SK-N-SH (cell line): ENCODE data around the gene ANXA11. TPM values are rescaled to one million over a fixed set of nuclear protein-coding genes. Genes with fewer than 3 reads are reported as not detected.

Experiments used
- CTCF ChIA-PET: fragments of 300-600, 350-600 bp; formaldehyde crosslinking; extraction: SDS; loops from one replicate; lab custom pipeline; 2021; lab: Yijun Ruan, JAX
- POLR2A ChIA-PET: fragments of 350-600 bp; sonication (Branson Sonifier 250); formaldehyde crosslinking; extraction: SDS; loops from one replicate; lab custom pipeline; 2020; ENCODE audit warnings: antibody characterized with exemption, inconsistent platforms; lab: Yijun Ruan, JAX
- DNase-seq: peaks from one replicate; pipeline ENCODE4 v3.0.0; 2012
- H2AFZ ChIP-seq: fragments of 200-600 bp; sonication (generic); 2 replicates; pipeline ENCODE4 v1.8.1; 2016; ENCODE audit warnings: antibody characterized with exemption, mild to moderate bottlenecking, low read depth
- H3F3A ChIP-seq: fragments of 200-600 bp; sonication (generic); replicated peaks from 2 replicates; pipeline ENCODE3; 2016; ENCODE audit warnings: antibody characterized with exemption, mild to moderate bottlenecking; ENCODE audit not compliant: insufficient read depth
- H3K27ac ChIP-seq, 2 experiments: fragments of 200-500 bp in 1 of 2; fragments of 200-600 bp in 1 of 2; sonication (Bioruptor generic) in 1 of 2; sonication (generic), shearing (Covaris generic) in 1 of 2; 2 replicates each; pipeline versions ENCODE4 v1.5.1 to v1.6.1; 2014 to 2016; ENCODE audit warnings: low read depth in 2 of 2, inconsistent platforms in 1 of 2, low read length in 1 of 2, mild to moderate bottlenecking in 1 of 2, mixed read lengths in 1 of 2
- H3K27me3 ChIP-seq: fragments of 200-600 bp; sonication (generic), shearing (Covaris generic); 2 replicates; pipeline ENCODE4 v1.6.1; 2016; ENCODE audit warnings: mixed run types; ENCODE audit not compliant: insufficient read depth
- H3K36me3 ChIP-seq, 2 experiments: fragments of 200-500 bp in 1 of 2; fragments of 200-600 bp in 1 of 2; sonication (Bioruptor generic) in 1 of 2; sonication (generic) in 1 of 2; replicated peaks in 1 of 2; 2 replicates each; pipeline versions ENCODE3 to v1.5.1; 2014 to 2016; ENCODE audit warnings: low read length in 1 of 2, mild to moderate bottlenecking in 1 of 2; ENCODE audit not compliant: insufficient read depth in 2 of 2, control insufficient read depth in 1 of 2
- H3K4me1 ChIP-seq, 2 experiments: fragments of 200-500 bp in 1 of 2; fragments of 200-600 bp in 1 of 2; sonication (Bioruptor generic) in 1 of 2; sonication (generic), shearing (Covaris generic) in 1 of 2; 2 replicates each; pipeline versions ENCODE4 v1.5.1 to v1.6.1; 2014 to 2016; ENCODE audit warnings: low read depth in 1 of 2, low read length in 1 of 2, mixed run types in 1 of 2; ENCODE audit not compliant: insufficient read depth in 2 of 2, control insufficient read depth in 1 of 2
- H3K4me2 ChIP-seq: fragments of 200-600 bp; sonication (generic), shearing (Covaris generic); 2 replicates; pipeline ENCODE4 v1.6.1; 2017; ENCODE audit warnings: mixed run types
- H3K4me3 ChIP-seq, 2 experiments: fragments of 200-500 bp in 1 of 2; fragments of 200-600 bp in 1 of 2; sonication (Bioruptor generic) in 1 of 2; sonication (generic), shearing (Covaris generic) in 1 of 2; 2 replicates each; pipeline versions ENCODE4 v1.5.1 to v1.8.1; 2014 to 2016; ENCODE audit warnings: low read depth in 2 of 2, inconsistent platforms in 1 of 2, low read length in 1 of 2, mild to moderate bottlenecking in 1 of 2, mixed read lengths in 1 of 2, moderate library complexity in 1 of 2
- H3K79me2 ChIP-seq: fragments of 200-600 bp; sonication (generic); 2 replicates; pipeline ENCODE4 v1.8.1; 2017; ENCODE audit warnings: mild to moderate bottlenecking; ENCODE audit not compliant: insufficient read depth
- H3K9ac ChIP-seq: fragments of 200-600 bp; sonication (generic); 2 replicates; pipeline ENCODE4 v1.6.1; 2017; ENCODE audit warnings: mixed run types
- H3K9me2 ChIP-seq: fragments of 200-600 bp; sonication (generic); 2 replicates; pipeline ENCODE4 v1.6.1; 2017; ENCODE audit warnings: mixed run types
- H3K9me3 ChIP-seq: fragments of 200-600 bp; sonication (generic); 2 replicates; pipeline ENCODE4 v1.6.1; 2017; ENCODE audit warnings: mixed run types, mild to moderate bottlenecking, moderate library complexity
- H4K20me1 ChIP-seq: fragments of 200-600 bp; sonication (generic); 2 replicates; pipeline ENCODE4 v1.6.1; 2017; ENCODE audit warnings: mild to moderate bottlenecking, mixed run types; ENCODE audit not compliant: insufficient read depth
- CHD2 ChIP-seq: fragments of 150-350 bp; IDR thresholded peaks from 2 replicates; pipeline ENCODE4 v1.6.1; 2018; ENCODE audit warnings: low read length; ENCODE audit not compliant: partially characterized antibody
- ELF1 ChIP-seq: IDR thresholded peaks from 2 replicates; pipeline ENCODE4 v1.4.0; 2012
- EZH2phosphoT487 ChIP-seq: fragments of 200-600 bp; sonication (generic); IDR thresholded peaks from 2 replicates; pipeline ENCODE4 v1.6.1; 2017; ENCODE audit warnings: low read depth, mixed run types, mild to moderate bottlenecking, antibody characterized with exemption, moderate library complexity, borderline replicate concordance
- FOSL2 ChIP-seq: IDR thresholded peaks from 2 replicates; pipeline ENCODE4 v1.4.0; 2012; ENCODE audit warnings: low read depth, mild to moderate bottlenecking, moderate library complexity, borderline replicate concordance
- FOXJ3 ChIP-seq: sonication (generic); formaldehyde crosslinking; IDR thresholded peaks from 2 replicates; pipeline ENCODE4 v1.5.1; 2020; ENCODE audit warnings: mild to moderate bottlenecking, missing genetic modification reagents
- GABPA ChIP-seq: IDR thresholded peaks from 2 replicates; pipeline ENCODE4 v1.4.0; 2012; ENCODE audit warnings: low read depth, mild to moderate bottlenecking
- GATA2 ChIP-seq: sonication (generic); formaldehyde crosslinking; IDR thresholded peaks from 2 replicates; pipeline ENCODE4 v1.5.0; 2020; ENCODE audit warnings: mild to moderate bottlenecking, missing genetic modification reagents
- JUND ChIP-seq: IDR thresholded peaks from 2 replicates; pipeline ENCODE4 v1.4.0; 2012
- MEF2A ChIP-seq: IDR thresholded peaks from 2 replicates; pipeline ENCODE4 v1.4.0; 2012; ENCODE audit warnings: low read depth, borderline replicate concordance
- MXI1 ChIP-seq: IDR thresholded peaks from 2 replicates; pipeline ENCODE4 v1.6.1; 2012; ENCODE audit warnings: mild to moderate bottlenecking, low read depth, low read length, improper control_type of control experiment
- NFIC ChIP-seq: IDR thresholded peaks from 2 replicates; pipeline ENCODE4 v1.4.0; 2012; ENCODE audit warnings: borderline replicate concordance
- POLR2AphosphoS5 ChIP-seq: IDR thresholded peaks from 2 replicates; pipeline ENCODE4 v1.6.1; 2012; ENCODE audit warnings: low read depth, low read length
- RAD21 ChIP-seq: IDR thresholded peaks from 2 replicates; pipeline ENCODE4 v1.6.1; 2012; ENCODE audit warnings: mild to moderate bottlenecking, low read length
- RCOR1 ChIP-seq: fragments of 150-350 bp; IDR thresholded peaks from 2 replicates; pipeline ENCODE4 v1.6.1; 2017; ENCODE audit warnings: antibody characterized with exemption, low read length
- RFX5 ChIP-seq: IDR thresholded peaks from 2 replicates; pipeline ENCODE4 v1.6.1; 2012; ENCODE audit warnings: mild to moderate bottlenecking, improper control_type of control experiment, low read length
- RXRA ChIP-seq: IDR thresholded peaks from 2 replicates; pipeline ENCODE4 v1.4.0; 2012; ENCODE audit warnings: low read depth, mild to moderate bottlenecking, borderline replicate concordance
- SIN3A ChIP-seq: IDR thresholded peaks from 2 replicates; pipeline ENCODE4 v1.6.1; 2012; ENCODE audit warnings: low read depth, mild to moderate bottlenecking, low read length, moderate library complexity, borderline replicate concordance
- SMC3 ChIP-seq: IDR thresholded peaks from 2 replicates; pipeline ENCODE4 v1.6.1; 2012; ENCODE audit warnings: low read depth, low read length, improper control_type of control experiment
- TEAD4 ChIP-seq: IDR thresholded peaks from 2 replicates; pipeline ENCODE4 v1.4.0; 2012; ENCODE audit warnings: mild to moderate bottlenecking, borderline replicate concordance; ENCODE audit not compliant: insufficient read depth
- WGBS: methylation state at CpG from one replicate; pipeline ENCODE4 v1.1.6; 2017; ENCODE audit warnings: low lambda C conversion rate; 5-methylcytosine and 5-hydroxymethylcytosine counted together
- polyA plus RNA-seq, 3 experiments: library from polyadenylated mRNA; depleted of rRNA; stranded (reverse); fragments of >200 nt; gene quantifications; 2 replicates each; pipeline ENCODE4 v1.2.3, GENCODE V29; 2012
- TF ChIP-seq, protein P1 (sequence below): IDR thresholded peaks from 2 replicates; pipeline ENCODE4; 2012
- TF ChIP-seq, protein P2 (sequence below): fragments of 150-350 bp; IDR thresholded peaks from 2 replicates; pipeline ENCODE4 v1.6.1; 2016; ENCODE audit warnings: mild to moderate bottlenecking, low read depth, low read length
- TF ChIP-seq, protein P3 (sequence below): IDR thresholded peaks from 2 replicates; pipeline ENCODE4 v1.4.0; 2012; ENCODE audit warnings: low read depth
- TF ChIP-seq, protein P4 (sequence below): fragments of 150-350 bp; IDR thresholded peaks from 2 replicates; pipeline ENCODE4 v1.6.1; 2017; ENCODE audit warnings: antibody characterized with exemption, low read length, low read depth, borderline replicate concordance
- TF ChIP-seq, protein P5 (sequence below): IDR thresholded peaks from 2 replicates; pipeline ENCODE4 v1.4.0; 2012; ENCODE audit warnings: low read depth, borderline replicate concordance

ANXA11 gene
- polyA plus RNA-seq, 1 of the 3 experiments (the other 2 are of a cell fraction): 53.6 TPM

DNA sequence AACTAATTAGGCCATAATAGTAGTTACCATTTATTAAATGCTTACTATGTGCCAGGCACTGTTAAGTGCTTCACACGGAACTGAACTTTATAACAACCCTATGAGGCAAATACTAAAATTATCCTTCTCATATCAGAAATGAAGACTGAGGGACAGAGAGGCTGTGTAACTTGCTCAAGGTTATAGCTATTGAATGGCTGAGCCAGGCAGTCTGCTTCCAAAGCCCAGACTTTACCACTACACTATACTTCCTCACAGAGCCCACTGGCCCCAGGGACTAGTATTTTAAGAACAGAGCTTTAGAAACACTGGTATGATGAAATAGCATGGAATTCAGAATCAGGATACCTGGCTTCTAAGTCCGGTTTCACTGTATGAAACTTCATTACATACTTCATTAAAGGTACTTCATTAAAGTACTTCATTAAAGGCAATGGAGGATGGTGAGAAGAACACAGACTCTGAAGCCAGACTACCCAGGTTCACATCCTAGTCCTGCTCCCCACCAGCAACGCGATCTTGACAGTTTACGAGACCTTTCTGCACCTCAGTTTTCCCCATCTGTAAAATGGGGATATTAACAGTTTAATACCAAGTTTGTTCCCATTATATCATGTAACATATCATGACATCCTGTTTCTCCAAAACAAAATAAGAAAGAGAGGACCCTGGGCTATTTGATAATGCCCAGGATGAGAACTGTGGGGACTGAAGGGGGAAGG, 19.6 kb downstream of the ANXA11 start:
- Histone ChIP-seq H3F3A (no peaks in the 10 kb centered on the region), H3K9ac (no peak overlapping the region), H3K27ac (no peak overlapping the region), H3K27me3 (no peaks in the 10 kb centered on the region), H3K79me2 (peaks cover 70% of the 10 kb centered on the region), H2AFZ (no peak overlapping the region), H3K9me3 (no peaks in the 10 kb centered on the region), H3K9me2 (no peaks in the 10 kb centered on the region), H3K4me1 (no peaks in the 10 kb centered on the region), H3K4me2 (no peak overlapping the region), H3K36me3 (no peaks in the 10 kb centered on the region), H4K20me1 (peaks cover 59% of the 10 kb centered on the region), H3K4me3 (no peak overlapping the region)
- CTCF ChIA-PET: no interaction called here
- TF ChIP-seq, protein P1, sequence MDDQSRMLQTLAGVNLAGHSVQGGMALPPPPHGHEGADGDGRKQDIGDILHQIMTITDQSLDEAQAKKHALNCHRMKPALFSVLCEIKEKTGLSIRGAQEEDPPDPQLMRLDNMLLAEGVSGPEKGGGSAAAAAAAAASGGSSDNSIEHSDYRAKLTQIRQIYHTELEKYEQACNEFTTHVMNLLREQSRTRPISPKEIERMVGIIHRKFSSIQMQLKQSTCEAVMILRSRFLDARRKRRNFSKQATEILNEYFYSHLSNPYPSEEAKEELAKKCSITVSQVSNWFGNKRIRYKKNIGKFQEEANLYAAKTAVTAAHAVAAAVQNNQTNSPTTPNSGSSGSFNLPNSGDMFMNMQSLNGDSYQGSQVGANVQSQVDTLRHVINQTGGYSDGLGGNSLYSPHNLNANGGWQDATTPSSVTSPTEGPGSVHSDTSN: no peak
- TF ChIP-seq RXRA (no peak), RFX5 (no peak), ELF1 (no peak), JUND (no peak), TEAD4 (no peak), MXI1 (no peak), EZH2phosphoT487 (no peak), FOSL2 (no peak), FOXJ3 (CRISPR knock-in tag) (no peak), POLR2AphosphoS5 (no peak)
- TF ChIP-seq, protein P2, sequence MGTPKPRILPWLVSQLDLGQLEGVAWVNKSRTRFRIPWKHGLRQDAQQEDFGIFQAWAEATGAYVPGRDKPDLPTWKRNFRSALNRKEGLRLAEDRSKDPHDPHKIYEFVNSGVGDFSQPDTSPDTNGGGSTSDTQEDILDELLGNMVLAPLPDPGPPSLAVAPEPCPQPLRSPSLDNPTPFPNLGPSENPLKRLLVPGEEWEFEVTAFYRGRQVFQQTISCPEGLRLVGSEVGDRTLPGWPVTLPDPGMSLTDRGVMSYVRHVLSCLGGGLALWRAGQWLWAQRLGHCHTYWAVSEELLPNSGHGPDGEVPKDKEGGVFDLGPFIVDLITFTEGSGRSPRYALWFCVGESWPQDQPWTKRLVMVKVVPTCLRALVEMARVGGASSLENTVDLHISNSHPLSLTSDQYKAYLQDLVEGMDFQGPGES: no peak
- TF ChIP-seq, protein P3, sequence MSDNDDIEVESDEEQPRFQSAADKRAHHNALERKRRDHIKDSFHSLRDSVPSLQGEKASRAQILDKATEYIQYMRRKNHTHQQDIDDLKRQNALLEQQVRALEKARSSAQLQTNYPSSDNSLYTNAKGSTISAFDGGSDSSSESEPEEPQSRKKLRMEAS: no peak
- no peak for DNase-seq
- POLR2A ChIA-PET: no interaction called here
- WGBS: 96% methylated on average over 5 of the region's 5 CpGs

DNA sequence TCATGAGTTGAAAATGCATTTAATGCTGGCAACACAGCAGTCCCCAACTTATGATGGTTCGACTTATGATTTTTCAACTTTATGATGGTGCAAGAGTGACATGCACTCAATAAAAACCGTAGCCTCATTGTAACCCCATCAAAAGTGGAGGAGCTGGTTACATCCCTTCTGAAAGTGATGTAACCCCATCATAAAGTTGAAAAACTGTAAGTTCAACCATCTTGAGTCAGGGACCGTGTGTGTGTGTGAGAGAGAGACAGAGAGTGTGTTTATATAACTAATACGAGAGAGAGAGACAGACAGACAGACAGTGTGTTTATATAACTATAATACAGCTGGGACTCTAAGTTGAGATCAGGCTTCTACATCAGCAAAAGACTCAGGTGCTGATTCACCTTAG, 21.0 kb downstream of the ANXA11 start:
- H3K9ac ChIP-seq: no peak overlapping the region
- peaks cover 62% of the 10 kb centered on the region for H3K79me2 ChIP-seq
- no peaks in the 10 kb centered on the region for H3F3A ChIP-seq
- no peak overlapping the region for H3K27ac ChIP-seq
- no peaks in the 10 kb centered on the region for H3K9me2 ChIP-seq
- 95% methylated on average over 4 of the region's 4 CpGs for WGBS
- H3K4me1 ChIP-seq: no peaks in the 10 kb centered on the region
- H4K20me1 ChIP-seq: peaks cover 64% of the 10 kb centered on the region
- H3K27me3 ChIP-seq: no peaks in the 10 kb centered on the region
- CTCF ChIA-PET: interaction anchor here (1.1 kb wide), 1 partner anchor 22 kb away, joined by 3 read pairs; no protein-coding TSS in a partner anchor
- H2AFZ ChIP-seq: no peak overlapping the region
- H3K36me3 ChIP-seq: no peaks in the 10 kb centered on the region
- no peak overlapping the region for H3K4me3 ChIP-seq
- POLR2A ChIA-PET: no interaction called here
- no peak for DNase-seq
- H3K9me3 ChIP-seq: no peaks in the 10 kb centered on the region
- H3K4me2 ChIP-seq: no peak overlapping the region
- no peak for TF ChIP-seq CHD2
- TF ChIP-seq NFIC: no peak
- TF ChIP-seq GATA2: no peak
- TF ChIP-seq, protein P4, sequence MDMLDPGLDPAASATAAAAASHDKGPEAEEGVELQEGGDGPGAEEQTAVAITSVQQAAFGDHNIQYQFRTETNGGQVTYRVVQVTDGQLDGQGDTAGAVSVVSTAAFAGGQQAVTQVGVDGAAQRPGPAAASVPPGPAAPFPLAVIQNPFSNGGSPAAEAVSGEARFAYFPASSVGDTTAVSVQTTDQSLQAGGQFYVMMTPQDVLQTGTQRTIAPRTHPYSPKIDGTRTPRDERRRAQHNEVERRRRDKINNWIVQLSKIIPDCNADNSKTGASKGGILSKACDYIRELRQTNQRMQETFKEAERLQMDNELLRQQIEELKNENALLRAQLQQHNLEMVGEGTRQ: no peak
- TF ChIP-seq, protein P5, sequence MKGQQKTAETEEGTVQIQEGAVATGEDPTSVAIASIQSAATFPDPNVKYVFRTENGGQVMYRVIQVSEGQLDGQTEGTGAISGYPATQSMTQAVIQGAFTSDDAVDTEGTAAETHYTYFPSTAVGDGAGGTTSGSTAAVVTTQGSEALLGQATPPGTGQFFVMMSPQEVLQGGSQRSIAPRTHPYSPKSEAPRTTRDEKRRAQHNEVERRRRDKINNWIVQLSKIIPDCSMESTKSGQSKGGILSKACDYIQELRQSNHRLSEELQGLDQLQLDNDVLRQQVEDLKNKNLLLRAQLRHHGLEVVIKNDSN: no peak
- TF ChIP-seq RCOR1: no peak
- no peak for TF ChIP-seq RXRA
- no peak for TF ChIP-seq SIN3A
- TF ChIP-seq SMC3: no peak
- TF ChIP-seq RAD21: no peak
- no peak for TF ChIP-seq GABPA
- TF ChIP-seq, protein P1: no peak
- TF ChIP-seq POLR2AphosphoS5: no peak
- TF ChIP-seq MEF2A: no peak
